OCI-LY1 (cell line): ENCODE data around the gene FAM8A1.

Source experiments
- CTCF ChIP-seq: fragments of 200-600 bp; sonication (generic), shearing (Covaris generic); IDR thresholded peaks from 2 replicates; pipeline ENCODE4 v1.5.1; 2017; ENCODE audit warnings: mild to moderate bottlenecking, antibody characterized with exemption, low read length, moderate library complexity, mixed read lengths
- EZH2 ChIP-seq: fragments of 200-600 bp; sonication (generic), shearing (Covaris generic); IDR thresholded peaks from 2 replicates; pipeline ENCODE4 v1.8.0; 2017; ENCODE audit warnings: borderline replicate concordance, mixed run types, mild to moderate bottlenecking, antibody characterized with exemption, low read length, moderate library complexity, mixed read lengths

DNA sequence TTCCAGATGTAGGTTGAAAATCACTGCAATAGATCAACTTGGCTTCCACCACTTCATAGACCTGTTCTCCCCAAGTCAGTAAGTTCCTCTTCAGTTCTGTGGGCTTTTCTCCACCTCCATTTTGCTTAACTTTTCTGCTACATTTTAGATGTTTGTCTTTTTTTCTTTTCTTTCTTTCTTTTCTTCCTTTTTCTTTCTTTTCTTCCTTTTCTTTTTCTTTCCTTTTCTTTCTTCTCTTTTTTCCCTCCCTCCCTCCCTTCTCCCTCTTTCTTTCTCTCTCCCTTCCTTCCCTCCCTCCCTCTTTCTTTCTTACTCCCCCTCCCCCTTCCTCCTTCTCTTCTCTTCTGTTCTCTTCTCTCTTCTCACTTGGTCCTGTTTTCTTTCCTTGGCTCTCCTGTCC, 6.9 kb upstream of the FAM8A1 start:
- TF ChIP-seq CTCF (no peak), EZH2 (no peak)
